ENCODE measurements around the gene CACNA2D2.

- TF ChIP-seq POLR2A (IDR thresholded peaks at IDR 0.05), result no peak
- TF ChIP-seq CTCF (IDR thresholded peaks at IDR 0.05), result no peak
These were observed 24.7 kb downstream of the CACNA2D2 start for GRCh38 chr3:50478671-50479260.

Measured in body of pancreas (tissue), 4 donors.